OCI-LY7 (cell line): ENCODE results near the gene PRKAG2. TPM values are rescaled to one million over a fixed set of nuclear protein-coding genes. Genes with fewer than 3 reads are reported as not detected.

Experiments used
- BruUV-seq: library from RNA; stranded (reverse); fragments of 400-500 nt; replicated peaks from 2 replicates; lab custom pipeline; 2021; lab: Mats Ljungman, UMichigan
- CTCF ChIA-PET: fragments of 300-600 bp; sonication (Branson Sonifier 250); formaldehyde crosslinking; loops from one replicate; lab custom pipeline; 2022; ENCODE audit warnings: antibody characterized with exemption; ENCODE audit not compliant: unreplicated experiment; lab: Charles Lee
- POLR2A ChIA-PET: fragments of 300-600 bp; sonication (Branson Sonifier 250); formaldehyde crosslinking; loops from one replicate; lab custom pipeline; 2022; ENCODE audit warnings: antibody characterized with exemption; lab: Charles Lee
- DNase-seq: peaks from one replicate; pipeline ENCODE4 v3.0.0-alpha.2; 2015; ENCODE audit warnings: low spot score
- H2AFZ ChIP-seq: fragments of 200-600 bp; sonication (generic), shearing (Covaris generic); 2 replicates; pipeline ENCODE4 v1.6.1; 2014; ENCODE audit warnings: mild to moderate bottlenecking, antibody characterized with exemption, low read length, moderate library complexity
- H3K27ac ChIP-seq: fragments of 200-600 bp; sonication (generic); 2 replicates; pipeline ENCODE4 v1.5.1; 2014; ENCODE audit warnings: mixed run types, low read depth, mild to moderate bottlenecking, moderate library complexity, low read length, inconsistent platforms; ENCODE audit not compliant: poor library complexity, severe bottlenecking
- H3K36me3 ChIP-seq: fragments of 200-600 bp; sonication (generic); 2 replicates; pipeline ENCODE4 v1.6.1; 2014; ENCODE audit warnings: mild to moderate bottlenecking, antibody characterized with exemption, low read length, moderate library complexity, mixed read lengths; ENCODE audit not compliant: insufficient read depth
- H3K4me1 ChIP-seq: fragments of 200-600 bp; sonication (generic); 2 replicates; pipeline ENCODE4 v1.5.1; 2014; ENCODE audit warnings: mild to moderate bottlenecking, low read length; ENCODE audit not compliant: insufficient read depth, poor library complexity, severe bottlenecking
- H3K4me2 ChIP-seq: fragments of 200-600 bp; sonication (generic); 2 replicates; pipeline ENCODE4 v1.6.1; 2014; ENCODE audit warnings: mild to moderate bottlenecking, low read length
- H3K4me3 ChIP-seq: fragments of 200-600 bp; sonication (generic); 2 replicates; pipeline ENCODE4 v1.5.1; 2014; ENCODE audit warnings: mild to moderate bottlenecking, low read depth, low read length; ENCODE audit not compliant: poor library complexity, severe bottlenecking
- H3K79me2 ChIP-seq: fragments of 200-600 bp; sonication (generic); 2 replicates; pipeline ENCODE4 v1.6.1; 2016; ENCODE audit warnings: low read depth, mild to moderate bottlenecking, low read length, moderate library complexity, mixed read lengths; ENCODE audit not compliant: insufficient read depth
- H3K9me2 ChIP-seq: fragments of 200-600 bp; sonication (generic); 2 replicates; pipeline ENCODE4 v1.6.1; 2016; ENCODE audit warnings: mild to moderate bottlenecking, low read length, mixed read lengths; ENCODE audit not compliant: insufficient read depth
- H3K9me3 ChIP-seq: fragments of 200-600 bp; sonication (generic); 2 replicates; pipeline ENCODE4 v1.6.1; 2014; ENCODE audit warnings: mild to moderate bottlenecking, mixed run types, low read length, mixed read lengths
- H4K20me1 ChIP-seq: fragments of 200-600 bp; sonication (generic); 2 replicates; pipeline ENCODE4 v1.6.1; 2014; ENCODE audit warnings: mild to moderate bottlenecking, antibody characterized with exemption, low read length, moderate library complexity, mixed read lengths; ENCODE audit not compliant: insufficient read depth
- CTCF ChIP-seq: fragments of 200-600 bp; sonication (generic); conservative IDR thresholded peaks from 2 replicates; pipeline ENCODE4 v1.5.1; 2014; ENCODE audit warnings: mild to moderate bottlenecking, antibody characterized with exemption, low read length, moderate library complexity, mixed read lengths
- EZH2phosphoT487 ChIP-seq: fragments of 200-600 bp; sonication (generic); IDR thresholded peaks from 2 replicates; pipeline ENCODE4 v1.6.1; 2018; ENCODE audit warnings: low read depth, borderline replicate concordance, mild to moderate bottlenecking, mixed run types, antibody characterized with exemption, low read length, moderate library complexity, mixed read lengths
- intact Hi-C: fragments of 100-400 bp; cut with micrococcal nuclease; formaldehyde crosslinking; loops from one replicate; pipeline ENCODE4 v1.10.0; 2022; ENCODE audit not compliant: unreplicated experiment
- total RNA-seq, 2 experiments: library from RNA; depleted of rRNA in 1 of 2; stranded (reverse); fragments of >200 nt in 1 of 2; shearing (Covaris generic) in 1 of 2; gene quantifications; 2 replicates each; pipeline ENCODE4 v1.2.3, GENCODE V29; 2014 to 2022

Gene PRKAG2
- total RNA-seq, 2 experiments from 2014 or later, result 1.2 to 5.1 TPM

GRCh38 chr7:151900986-151901621 lies 24.2 kb upstream of the PRKAG2 start:
- no peaks in the 10 kb centered on the region for H3K9me2 ChIP-seq
- no peak for TF ChIP-seq CTCF
- TF ChIP-seq EZH2phosphoT487, result no peak
- no peaks in the 10 kb centered on the region for H3K4me1 ChIP-seq
- no peak overlapping the region for H3K4me3 ChIP-seq
- CTCF ChIA-PET, result no interaction called here
- no peak for DNase-seq
- H3K4me2 ChIP-seq, result no peak overlapping the region
- H3K79me2 ChIP-seq, result no peaks in the 10 kb centered on the region
- no peak overlapping the region for H3K27ac ChIP-seq
- H2AFZ ChIP-seq, result no peak overlapping the region
- no peaks in the 10 kb centered on the region for H3K36me3 ChIP-seq
- no peaks in the 10 kb centered on the region for H4K20me1 ChIP-seq
- intact Hi-C loops, result no loop called here
- BruUV-seq, result no TSS peak
- POLR2A ChIA-PET, result interaction anchor here (0.6 kb wide), 1 partner anchor 1122 kb away, joined by 3 read pairs; no protein-coding TSS in a partner anchor
- H3K9me3 ChIP-seq, result no peaks in the 10 kb centered on the region

GRCh38 chr7:151900591-151900985 lies 23.7 kb upstream of the PRKAG2 start:
- no peak for DNase-seq
- H3K4me2 ChIP-seq, result no peak overlapping the region
- H4K20me1 ChIP-seq, result no peaks in the 10 kb centered on the region
- H3K79me2 ChIP-seq, result no peaks in the 10 kb centered on the region
- TF ChIP-seq CTCF (no peak), EZH2phosphoT487 (no peak)
- no TSS peak for BruUV-seq
- ChIA-PET POLR2A (interaction anchor here (0.6 kb wide), 1 partner anchor 1122 kb away, joined by 3 read pairs; no protein-coding TSS in a partner anchor), CTCF (no interaction called here)
- no peaks in the 10 kb centered on the region for H3K9me3 ChIP-seq
- no peaks in the 10 kb centered on the region for H3K36me3 ChIP-seq
- no peak overlapping the region for H2AFZ ChIP-seq
- intact Hi-C loops, result no loop called here
- no peak overlapping the region for H3K4me3 ChIP-seq
- no peak overlapping the region for H3K27ac ChIP-seq
- H3K9me2 ChIP-seq, result no peaks in the 10 kb centered on the region
- H3K4me1 ChIP-seq, result no peaks in the 10 kb centered on the region
